Thyroid gland (tissue), 4 donors: ENCODE measurements around the gene DOK3.
"Not testable (repeated sequence)": the region's sequence is repeated elsewhere in the genome, so short reads cannot be mapped to it uniquely, and the experiment has no call there.

Source experiments
- CTCF ChIP-seq, 6 experiments: fragments of 200-600 bp in 3 of 6; fragments of 450-650 bp in 3 of 6; sonication (generic) in 3 of 6; IDR thresholded peaks; one replicate each; pipeline ENCODE4 v1.5.1; 2016 to 2019; ENCODE audit warnings: antibody characterized with exemption in 6 of 6, mild to moderate bottlenecking in 2 of 6, inconsistent platforms in 1 of 6, moderate library complexity in 1 of 6
- POLR2A ChIP-seq, 2 donors: fragments of 450-650 bp; IDR thresholded peaks; one replicate each; pipeline ENCODE4 v1.6.1; 2017; ENCODE audit warnings: antibody characterized with exemption in 2 of 2, mild to moderate bottlenecking in 2 of 2, moderate library complexity in 1 of 2

- TF ChIP-seq CTCF, POLR2A (IDR thresholded peaks at IDR 0.05): not testable (repeated sequence)
These were observed 23.9 kb downstream of the DOK3 start for GRCh38 chr5:177485753-177486152.
